Activated CD4-positive, alpha-beta T cell treated with anti-CD3 and anti-CD28 coated beads, Interleukin-2, amount 10 ng/mL, durations not matched to agents 24 days and 14 days (primary cell): ENCODE results near the gene COX7A2L. TPM values are rescaled to one million over a fixed set of nuclear protein-coding genes. Genes with fewer than 3 reads are reported as not detected.

Experiments used
- DNase-seq: peaks from one replicate; pipeline ENCODE4 v3.0.0; 2022
- H3K27ac Mint-ChIP-seq: one replicate; pipeline ENCODE4 v1.8.0; 2022; ENCODE audit warnings: mild to moderate bottlenecking, mixed read lengths
- H3K27me3 Mint-ChIP-seq: one replicate; pipeline ENCODE4 v1.8.0; 2022; ENCODE audit warnings: mixed read lengths
- H3K36me3 Mint-ChIP-seq: one replicate; pipeline ENCODE4 v1.8.0; 2022; ENCODE audit warnings: low read depth, mild to moderate bottlenecking, mixed read lengths
- H3K4me1 Mint-ChIP-seq: one replicate; pipeline ENCODE4 v1.8.0; 2021; ENCODE audit warnings: mixed read lengths
- H3K4me3 Mint-ChIP-seq: one replicate; pipeline ENCODE4 v1.8.0; 2022; ENCODE audit warnings: mild to moderate bottlenecking, moderate library complexity, mixed read lengths
- H3K9me3 Mint-ChIP-seq: one replicate; pipeline ENCODE4 v1.8.0; 2021; ENCODE audit warnings: mixed read lengths
- intact Hi-C: fragments of 100-400 bp; cut with micrococcal nuclease; formaldehyde crosslinking; loops from one replicate; pipeline ENCODE4 v1.15.1; 2023
- total RNA-seq: library from RNA; stranded (reverse); gene quantifications from 2 replicates; pipeline ENCODE4 v1.2.3, GENCODE V29; 2022

Gene COX7A2L
- total RNA-seq, 1 donor from 2014 or later = 85.3 TPM

DNA sequence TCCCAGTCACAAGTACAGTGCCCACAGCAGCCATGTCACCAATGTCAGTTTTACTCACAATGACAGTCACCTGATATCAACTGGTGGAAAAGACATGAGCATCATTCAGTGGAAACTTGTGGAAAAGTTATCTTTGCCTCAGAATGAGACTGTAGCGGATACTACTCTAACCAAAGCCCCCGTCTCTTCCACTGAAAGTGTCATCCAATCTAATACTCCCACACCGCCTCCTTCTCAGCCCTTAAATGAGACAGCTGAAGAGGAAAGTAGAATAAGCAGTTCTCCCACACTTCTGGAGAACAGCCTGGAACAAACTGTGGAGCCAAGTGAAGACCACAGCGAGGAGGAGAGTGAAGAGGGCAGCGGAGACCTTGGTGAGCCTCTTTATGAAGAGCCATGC lies 31.3 kb downstream of the COX7A2L start:
- Mint-ChIP-seq H3K36me3 (peaks cover 53% of the 10 kb centered on the region), H3K4me1 (peaks cover 14% of the 10 kb centered on the region), H3K27ac (peak overlapping the region; percentile 39), H3K4me3 (no peak overlapping the region), H3K27me3 (no peaks in the 10 kb centered on the region), H3K9me3 (no peaks in the 10 kb centered on the region)
- peak; percentile 48 for DNase-seq
- intact Hi-C loops = loop anchor here (2.0 kb wide), 1 partner anchor 233 kb away; no protein-coding TSS in a partner anchor

DNA sequence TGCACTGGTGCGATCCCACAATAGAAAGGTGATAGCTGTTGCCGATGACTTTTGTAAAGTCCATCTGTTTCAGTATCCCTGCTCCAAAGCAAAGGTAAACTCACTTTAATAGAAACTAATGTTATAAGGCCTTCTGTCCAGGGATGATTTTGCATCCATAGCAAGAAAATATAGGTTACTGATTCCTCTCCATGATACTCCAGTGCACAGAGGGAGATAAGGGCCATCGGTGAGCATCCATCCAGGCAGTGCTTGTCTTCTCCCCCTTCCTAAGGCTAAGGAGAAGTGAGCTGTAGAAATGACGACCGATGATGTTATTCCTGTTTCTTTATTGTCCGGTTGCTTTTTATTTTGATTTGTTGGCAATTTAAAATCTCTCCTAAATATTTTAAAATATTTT lies 32.1 kb downstream of the COX7A2L start:
- H3K36me3 Mint-ChIP-seq = peaks cover 49% of the 10 kb centered on the region

DNA sequence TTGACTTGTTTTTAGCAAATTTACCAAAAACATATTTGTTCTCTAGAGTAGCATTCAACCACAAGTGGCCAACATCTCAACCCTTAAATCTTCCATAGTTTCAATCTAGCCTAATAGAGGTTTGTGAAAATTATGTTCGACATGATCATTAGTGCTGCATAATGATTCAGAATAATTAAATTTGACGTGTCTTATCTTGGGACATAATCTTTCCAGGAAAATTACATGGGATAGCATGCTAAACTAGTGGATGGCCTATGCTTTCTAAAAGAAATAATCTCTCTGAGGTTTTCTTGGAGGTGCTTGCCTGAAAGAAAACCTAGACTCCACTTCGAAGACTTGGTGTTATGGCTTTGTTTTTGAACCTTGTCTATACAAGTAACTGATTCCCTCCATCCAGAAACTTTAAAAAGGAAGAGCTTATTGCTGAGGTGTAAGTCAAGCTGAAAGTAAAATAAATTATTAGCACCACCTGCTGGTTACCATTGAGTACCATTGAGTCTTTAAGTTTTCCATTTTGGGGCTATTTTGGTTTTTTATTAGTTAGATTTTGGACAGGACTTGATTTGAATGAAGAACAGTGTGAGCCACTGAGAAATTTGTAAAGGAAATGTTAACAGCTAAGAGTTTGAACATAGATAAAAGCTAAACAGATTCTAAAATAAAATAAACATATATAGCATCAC lies 32.7 kb downstream of the COX7A2L start:
- Mint-ChIP-seq H3K27me3 (no peaks in the 10 kb centered on the region), H3K4me3 (no peak overlapping the region), H3K4me1 (peaks cover 14% of the 10 kb centered on the region), H3K9me3 (no peaks in the 10 kb centered on the region), H3K27ac (peak overlapping the region; percentile 20), H3K36me3 (peaks cover 45% of the 10 kb centered on the region)
- intact Hi-C loops = loop anchor here (2.0 kb wide), 1 partner anchor 231 kb away; no protein-coding TSS in a partner anchor
- no peak for DNase-seq

More for the DNA sequence above, 32.1 kb downstream of the COX7A2L start:
- intact Hi-C loops = loop anchor here (2.0 kb wide), 1 partner anchor 232 kb away; no protein-coding TSS in a partner anchor
- no peak overlapping the region for H3K4me3 Mint-ChIP-seq
- no peaks in the 10 kb centered on the region for H3K27me3 Mint-ChIP-seq
- H3K9me3 Mint-ChIP-seq = no peaks in the 10 kb centered on the region
- peaks cover 14% of the 10 kb centered on the region for H3K4me1 Mint-ChIP-seq
- no peak overlapping the region for H3K27ac Mint-ChIP-seq
- no peak for DNase-seq

DNA sequence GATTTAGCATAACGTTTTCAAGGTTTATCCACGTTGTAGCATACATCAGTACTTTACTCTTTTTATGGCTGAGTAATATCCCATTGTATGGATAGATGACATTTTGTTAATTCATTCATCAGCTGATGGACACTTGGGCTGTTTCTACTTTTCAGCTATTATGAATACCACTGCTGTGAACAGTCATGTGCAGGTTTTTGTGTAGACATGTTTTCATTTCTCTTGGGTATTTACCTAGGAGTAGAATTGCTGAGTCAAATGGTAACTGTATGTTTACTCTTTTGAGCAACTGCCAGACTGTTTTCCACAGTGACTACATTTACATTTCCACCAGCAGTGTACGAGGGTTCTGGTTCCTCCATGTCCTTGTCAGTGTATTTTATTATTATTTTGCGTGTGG lies 33.9 kb downstream of the COX7A2L start:
- Mint-ChIP-seq H3K27me3 (no peaks in the 10 kb centered on the region), H3K4me1 (peaks cover 14% of the 10 kb centered on the region)

DNA sequence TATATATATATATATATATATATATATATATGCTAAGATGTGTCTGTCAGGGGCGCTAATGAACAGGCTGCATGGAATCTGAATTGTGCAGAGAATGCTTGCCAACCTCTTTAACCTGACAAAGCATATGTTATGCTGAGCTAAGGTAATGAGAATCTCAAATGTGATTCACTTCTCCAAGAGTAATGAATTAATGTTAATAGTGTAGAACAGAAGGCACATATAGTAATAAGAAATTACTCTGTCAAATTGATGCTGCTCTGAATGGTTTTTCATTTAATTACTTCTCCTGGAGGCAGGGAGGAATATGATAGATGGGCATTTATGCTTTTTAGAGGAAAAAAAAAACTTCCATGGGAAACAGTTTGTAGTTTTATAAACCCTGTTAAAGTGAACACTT lies 35.4 kb downstream of the COX7A2L start:
- no peaks in the 10 kb centered on the region for H3K9me3 Mint-ChIP-seq
- H3K27me3 Mint-ChIP-seq = no peaks in the 10 kb centered on the region
- no peak overlapping the region for H3K27ac Mint-ChIP-seq
- H3K4me3 Mint-ChIP-seq = no peak overlapping the region
- H3K36me3 Mint-ChIP-seq = peaks cover 39% of the 10 kb centered on the region
- intact Hi-C loops = no loop called here
- H3K4me1 Mint-ChIP-seq = peaks cover 17% of the 10 kb centered on the region
- no peak for DNase-seq

More for the DNA sequence above, 33.9 kb downstream of the COX7A2L start:
- H3K27ac Mint-ChIP-seq = peak overlapping the region; percentile 22
- intact Hi-C loops = no loop called here
- no peaks in the 10 kb centered on the region for H3K9me3 Mint-ChIP-seq
- H3K4me3 Mint-ChIP-seq = no peak overlapping the region
- H3K36me3 Mint-ChIP-seq = peaks cover 41% of the 10 kb centered on the region
- peak; percentile 46 for DNase-seq

DNA sequence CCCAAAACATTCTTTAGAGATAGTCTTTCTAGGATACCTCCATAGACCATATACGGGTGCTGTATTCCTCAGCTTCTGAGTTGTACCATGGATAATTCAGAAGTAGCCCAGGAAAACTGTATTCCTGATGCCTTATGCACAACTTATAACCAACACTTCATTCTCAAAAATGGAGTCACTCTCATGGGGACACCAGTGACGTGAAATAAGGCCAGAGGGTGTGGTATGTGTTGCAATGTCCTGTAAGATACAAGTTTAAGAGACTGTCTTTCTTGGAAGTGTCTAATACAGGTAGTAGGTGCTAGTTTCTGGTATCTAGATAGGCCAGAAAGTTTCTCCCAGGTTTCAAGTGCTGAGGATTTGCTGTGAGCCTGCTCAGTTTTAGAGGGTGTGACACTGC lies 36.1 kb downstream of the COX7A2L start:
- H3K4me3 Mint-ChIP-seq = no peak overlapping the region
- H3K27ac Mint-ChIP-seq = no peak overlapping the region
- no peaks in the 10 kb centered on the region for H3K9me3 Mint-ChIP-seq
- peaks cover 18% of the 10 kb centered on the region for H3K4me1 Mint-ChIP-seq
- peaks cover 38% of the 10 kb centered on the region for H3K36me3 Mint-ChIP-seq
- peak; percentile 40 for DNase-seq
- H3K27me3 Mint-ChIP-seq = no peaks in the 10 kb centered on the region
- intact Hi-C loops = no loop called here

DNA sequence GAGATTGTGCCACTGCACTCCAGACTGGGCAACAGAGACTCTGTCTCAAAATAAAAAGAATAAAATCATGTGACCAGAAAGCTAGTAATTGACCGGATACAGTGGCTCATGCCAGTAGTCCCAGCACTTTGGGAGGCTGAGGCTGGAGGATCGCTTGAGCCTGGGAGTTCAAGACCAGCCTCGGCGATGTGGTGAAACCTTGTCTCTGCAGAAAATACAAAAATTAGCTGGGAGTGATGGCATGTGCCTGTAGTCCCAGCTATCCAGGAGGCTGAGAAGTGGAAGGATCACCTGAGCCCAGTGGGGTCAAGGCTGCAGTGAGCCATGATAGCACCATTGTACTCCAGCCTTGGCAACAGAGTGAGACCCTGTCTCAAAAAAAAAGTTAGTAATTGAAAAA lies 36.8 kb downstream of the COX7A2L start:
- Mint-ChIP-seq H3K27me3 (no peaks in the 10 kb centered on the region), H3K4me1 (peaks cover 16% of the 10 kb centered on the region), H3K4me3 (no peak overlapping the region), H3K9me3 (no peaks in the 10 kb centered on the region), H3K36me3 (peaks cover 33% of the 10 kb centered on the region), H3K27ac (no peak overlapping the region)
- no peak for DNase-seq
- intact Hi-C loops = no loop called here

DNA sequence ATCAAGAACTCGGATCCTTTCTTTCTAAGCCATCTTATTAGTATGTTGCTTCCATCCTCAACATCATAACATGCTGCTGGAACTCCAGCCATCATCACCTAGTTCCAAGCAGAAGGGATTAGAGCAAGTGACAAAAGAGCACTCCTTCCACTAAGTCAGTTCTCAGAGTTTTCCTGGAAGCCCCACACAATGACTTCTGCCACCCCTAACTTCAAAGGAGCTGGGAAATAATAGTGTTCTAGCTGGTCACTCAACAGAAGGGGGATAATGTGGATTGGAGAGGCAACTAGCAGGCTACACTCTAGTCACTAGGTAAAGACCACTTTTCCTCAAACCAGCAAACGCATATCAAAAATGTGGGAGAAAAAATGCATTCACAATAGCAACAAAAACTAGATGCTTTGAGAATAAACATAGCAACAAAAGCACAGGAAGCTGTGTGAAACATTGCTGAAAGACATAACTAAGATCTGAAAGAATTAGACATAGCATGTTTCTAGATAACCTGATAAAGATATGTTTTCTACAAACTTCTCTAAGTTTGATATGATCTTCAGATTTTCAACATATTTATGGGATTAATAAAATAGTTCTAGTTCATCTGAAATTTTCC lies 39.5 kb downstream of the COX7A2L start:
- intact Hi-C loops = no loop called here
- Mint-ChIP-seq H3K27ac (no peak overlapping the region), H3K27me3 (no peaks in the 10 kb centered on the region)

DNA sequence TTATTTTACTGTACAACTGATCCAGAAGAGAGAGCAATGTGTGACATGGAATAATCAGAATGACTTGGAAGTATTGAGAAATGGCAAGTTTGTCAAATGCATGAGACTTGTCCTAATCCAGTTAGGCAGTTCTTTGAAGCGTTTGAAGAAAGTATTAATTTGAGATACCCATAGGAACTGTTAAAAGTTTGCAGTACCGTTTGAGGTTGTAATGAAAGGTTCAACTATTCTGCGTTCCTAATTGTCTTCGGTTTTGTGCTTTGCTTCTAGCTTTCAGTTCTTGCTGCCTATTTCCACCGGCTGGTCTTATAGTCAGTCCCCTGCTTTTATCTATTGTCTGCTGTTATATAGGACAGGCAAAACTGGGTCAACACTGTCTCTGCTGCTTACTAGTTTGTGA lies 41.8 kb downstream of the COX7A2L start:
- Mint-ChIP-seq H3K27ac (no peak overlapping the region), H3K9me3 (no peaks in the 10 kb centered on the region), H3K4me1 (peaks cover 17% of the 10 kb centered on the region), H3K4me3 (no peak overlapping the region), H3K36me3 (peaks cover 52% of the 10 kb centered on the region), H3K27me3 (no peaks in the 10 kb centered on the region)
- DNase-seq = peak; percentile 44
- intact Hi-C loops = no loop called here

More for the DNA sequence above, 39.5 kb downstream of the COX7A2L start:
- Mint-ChIP-seq H3K9me3 (no peaks in the 10 kb centered on the region), H3K4me1 (peaks cover 16% of the 10 kb centered on the region), H3K4me3 (no peak overlapping the region), H3K36me3 (peaks cover 48% of the 10 kb centered on the region)
- DNase-seq = peak; percentile 53

DNA sequence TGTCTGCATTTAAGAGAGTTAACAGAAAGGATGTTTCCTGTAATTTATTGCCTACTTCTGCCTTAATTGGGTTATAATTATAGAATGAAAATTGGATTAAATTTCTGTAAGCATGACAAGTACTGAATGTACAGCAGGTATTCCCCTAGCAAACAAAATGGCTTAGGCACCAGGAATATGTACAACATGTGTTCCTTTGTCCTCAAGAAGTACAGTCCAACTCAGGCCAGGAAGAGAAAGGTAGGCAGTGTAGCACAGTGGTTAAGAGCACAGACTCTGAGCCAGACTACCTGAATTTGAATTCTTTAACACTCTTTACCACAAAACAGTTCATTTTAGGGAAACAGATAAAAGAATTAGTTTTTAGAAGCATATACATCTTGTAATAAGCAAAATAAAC lies 43.1 kb downstream of the COX7A2L start:
- Mint-ChIP-seq H3K4me3 (no peak overlapping the region), H3K27ac (peak overlapping the region; percentile 5), H3K4me1 (peaks cover 17% of the 10 kb centered on the region), H3K36me3 (peaks cover 47% of the 10 kb centered on the region), H3K9me3 (no peaks in the 10 kb centered on the region), H3K27me3 (no peaks in the 10 kb centered on the region)
- intact Hi-C loops = no loop called here
- no peak for DNase-seq

DNA sequence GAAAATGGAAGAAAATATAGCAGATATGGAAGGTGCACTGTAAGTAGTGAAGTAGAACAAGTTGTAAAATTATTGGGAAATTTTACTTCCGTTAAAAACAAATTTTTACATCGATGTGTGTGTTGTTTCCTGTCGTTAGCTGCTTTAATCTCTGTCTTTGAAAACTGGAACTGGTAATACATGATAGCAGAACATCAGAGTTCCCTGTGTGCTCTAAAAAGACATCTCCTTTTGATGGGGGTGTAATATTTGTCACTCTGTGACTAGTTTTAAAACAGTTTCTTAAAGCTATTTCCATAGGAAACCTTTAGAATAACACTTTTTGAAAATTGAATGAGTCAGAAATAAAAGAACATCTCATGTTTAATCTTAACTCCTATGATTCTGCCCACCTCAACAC lies 43.5 kb downstream of the COX7A2L start:
- no peaks in the 10 kb centered on the region for H3K9me3 Mint-ChIP-seq
- no peak for DNase-seq
- no peak overlapping the region for H3K27ac Mint-ChIP-seq
- H3K27me3 Mint-ChIP-seq = no peaks in the 10 kb centered on the region
- H3K4me1 Mint-ChIP-seq = peaks cover 17% of the 10 kb centered on the region
- H3K4me3 Mint-ChIP-seq = no peak overlapping the region
- peaks cover 45% of the 10 kb centered on the region for H3K36me3 Mint-ChIP-seq
- intact Hi-C loops = no loop called here

DNA sequence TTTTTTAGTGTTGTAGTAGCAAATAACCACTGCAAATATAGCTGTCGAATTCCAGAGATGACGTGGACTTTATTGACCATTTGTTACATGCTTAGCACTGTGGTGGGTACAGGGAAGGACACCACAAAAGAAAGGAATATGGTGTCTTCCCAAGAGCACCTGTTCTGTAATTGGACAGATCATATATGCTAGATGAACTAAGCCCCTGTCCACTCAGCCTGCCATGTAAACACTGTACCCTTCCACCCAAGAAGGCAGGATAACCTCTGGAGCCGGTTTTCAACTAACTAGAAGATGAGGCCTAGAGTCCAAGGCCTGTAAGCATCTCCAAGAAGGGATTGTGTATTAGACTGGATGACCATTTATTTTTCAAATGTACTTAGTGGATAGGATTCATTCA lies 44.1 kb downstream of the COX7A2L start:
- intact Hi-C loops = no loop called here
- no peak overlapping the region for H3K27ac Mint-ChIP-seq
- no peak overlapping the region for H3K4me3 Mint-ChIP-seq
- peaks cover 45% of the 10 kb centered on the region for H3K36me3 Mint-ChIP-seq
- no peaks in the 10 kb centered on the region for H3K27me3 Mint-ChIP-seq
- H3K9me3 Mint-ChIP-seq = no peaks in the 10 kb centered on the region
- peaks cover 17% of the 10 kb centered on the region for H3K4me1 Mint-ChIP-seq
- peak; percentile 50 for DNase-seq

DNA sequence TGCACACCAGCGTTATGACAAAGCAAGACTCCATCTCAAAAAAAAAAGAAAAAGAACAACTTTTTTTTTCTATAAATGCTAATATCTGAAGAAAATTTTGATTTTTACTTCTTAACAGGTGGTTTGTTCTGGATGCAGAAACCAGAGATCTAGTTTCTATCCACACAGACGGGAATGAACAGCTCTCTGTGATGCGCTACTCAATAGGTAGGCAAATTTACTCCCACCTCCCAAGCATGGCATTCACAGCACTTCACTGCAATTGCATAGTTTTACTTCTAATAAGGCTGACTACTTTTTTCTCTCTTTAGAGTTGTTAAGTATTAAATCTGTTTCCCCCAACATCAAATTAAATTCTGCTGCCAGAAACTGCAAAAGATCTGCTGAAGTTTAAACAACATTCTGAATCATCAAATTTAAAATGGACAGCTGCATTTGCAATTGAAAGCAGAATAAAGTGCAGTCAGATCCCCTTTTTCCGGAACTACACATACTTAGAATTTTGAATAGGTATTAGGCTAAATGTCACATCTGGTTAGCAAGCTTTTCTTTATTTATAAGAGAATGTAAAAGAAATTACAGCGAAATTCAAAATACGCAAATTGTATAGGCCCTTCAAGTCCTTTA lies 45.1 kb downstream of the COX7A2L start:
- H3K9me3 Mint-ChIP-seq = no peaks in the 10 kb centered on the region
- H3K27me3 Mint-ChIP-seq = no peaks in the 10 kb centered on the region
- H3K36me3 Mint-ChIP-seq = peaks cover 42% of the 10 kb centered on the region
- intact Hi-C loops = no loop called here
- no peak overlapping the region for H3K4me3 Mint-ChIP-seq
- peaks cover 13% of the 10 kb centered on the region for H3K4me1 Mint-ChIP-seq
- DNase-seq = no peak
- H3K27ac Mint-ChIP-seq = no peak overlapping the region

DNA sequence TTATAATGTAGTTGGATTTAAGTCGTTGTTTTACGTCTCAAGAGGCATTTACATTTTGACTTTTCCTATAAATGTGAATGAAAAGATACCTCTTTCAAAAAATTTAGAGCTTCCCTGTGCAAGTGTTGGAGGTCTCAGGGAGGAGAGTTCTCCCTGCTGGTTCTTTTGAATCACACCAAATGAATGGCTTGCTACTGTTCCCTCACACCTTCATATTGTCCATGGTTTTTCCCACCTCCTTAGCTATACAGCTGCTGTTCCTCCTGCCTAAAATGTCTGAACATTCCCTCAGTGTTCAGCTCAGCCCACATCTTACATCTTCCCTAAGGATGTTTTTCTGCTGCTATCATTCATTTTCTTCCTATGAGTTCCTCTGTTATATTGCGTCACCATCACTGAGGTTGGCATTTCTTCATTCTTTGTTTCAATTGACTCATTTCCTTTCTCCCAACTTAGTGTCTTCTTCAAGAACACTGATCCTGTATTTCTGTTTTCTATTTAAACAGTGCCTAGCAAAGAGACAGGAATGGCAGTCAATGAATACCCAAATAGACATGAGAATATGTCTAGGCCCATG lies 46.0 kb downstream of the COX7A2L start:
- no peak for DNase-seq
- Mint-ChIP-seq H3K27ac (peak overlapping the region; percentile 7), H3K27me3 (no peaks in the 10 kb centered on the region), H3K4me3 (no peak overlapping the region), H3K36me3 (peaks cover 40% of the 10 kb centered on the region), H3K9me3 (no peaks in the 10 kb centered on the region), H3K4me1 (peaks cover 11% of the 10 kb centered on the region)
- intact Hi-C loops = no loop called here
